A204.1 (cell line): ENCODE measurements around the gene PTPRT.

Experiments
- FAIRE-seq: peaks from 2 replicates; lab custom pipeline; 2012; peaks lifted over from hg19 to GRCh38; lab: Jason Lieb, UNC

The PTPRT gene

GRCh38 chr20:42102000-42102399 lies 1087.7 kb downstream of the PTPRT start:
- FAIRE-seq, result no peak

GRCh38 chr20:42100137-42100704 lies 1089.5 kb downstream of the PTPRT start:
- no peak for FAIRE-seq

- no peak for FAIRE-seq
Measured at GRCh38 chr20:42099101-42099500, 1090.6 kb downstream of the PTPRT start.

- FAIRE-seq, result no peak
Measured at GRCh38 chr20:42098418-42098817, 1091.3 kb downstream of the PTPRT start.

GRCh38 chr20:42097741-42098140 lies 1092.0 kb downstream of the PTPRT start:
- FAIRE-seq, result no peak

GRCh38 chr20:42095221-42095620 lies 1094.5 kb downstream of the PTPRT start:
- no peak for FAIRE-seq

- no peak for FAIRE-seq
Measured at GRCh38 chr20:42093542-42094440, 1095.9 kb downstream of the PTPRT start.

GRCh38 chr20:42093041-42093440 lies 1096.7 kb downstream of the PTPRT start:
- no peak for FAIRE-seq

GRCh38 chr20:42085366-42085765 lies 1104.3 kb downstream of the PTPRT start:
- no peak for FAIRE-seq

GRCh38 chr20:42083280-42083679 lies 1106.4 kb downstream of the PTPRT start:
- no peak for FAIRE-seq

- no peak for FAIRE-seq
Measured at GRCh38 chr20:42082611-42083010, 1107.1 kb downstream of the PTPRT start.

- FAIRE-seq, result no peak
Measured at GRCh38 chr20:42080956-42081355, 1108.8 kb downstream of the PTPRT start.

GRCh38 chr20:42074944-42075343 lies 1114.8 kb downstream of the PTPRT start:
- no peak for FAIRE-seq

GRCh38 chr20:42067596-42067995 lies 1122.1 kb downstream of the PTPRT start:
- no peak for FAIRE-seq

- FAIRE-seq, result no peak
Measured at GRCh38 chr20:42067174-42067573, 1122.5 kb downstream of the PTPRT start.

GRCh38 chr20:42063141-42063540 lies 1126.6 kb downstream of the PTPRT start:
- no peak for FAIRE-seq

GRCh38 chr20:42053350-42053749 lies 1136.4 kb downstream of the PTPRT start:
- no peak for FAIRE-seq

GRCh38 chr20:42051921-42052320 lies 1137.8 kb downstream of the PTPRT start:
- FAIRE-seq, result no peak

GRCh38 chr20:42046371-42047085 lies 1143.2 kb downstream of the PTPRT start:
- FAIRE-seq, result no peak

- FAIRE-seq, result no peak
Measured at GRCh38 chr20:42043921-42044320, 1145.8 kb downstream of the PTPRT start.

GRCh38 chr20:42041000-42041565 lies 1148.6 kb downstream of the PTPRT start:
- no peak for FAIRE-seq

- FAIRE-seq, result no peak
Measured at GRCh38 chr20:42027746-42028268, 1161.9 kb downstream of the PTPRT start.

- no peak for FAIRE-seq
Measured at GRCh38 chr20:42026599-42026998, 1163.1 kb downstream of the PTPRT start.
